ENCODE results near the gene TM4SF18.

DNA sequence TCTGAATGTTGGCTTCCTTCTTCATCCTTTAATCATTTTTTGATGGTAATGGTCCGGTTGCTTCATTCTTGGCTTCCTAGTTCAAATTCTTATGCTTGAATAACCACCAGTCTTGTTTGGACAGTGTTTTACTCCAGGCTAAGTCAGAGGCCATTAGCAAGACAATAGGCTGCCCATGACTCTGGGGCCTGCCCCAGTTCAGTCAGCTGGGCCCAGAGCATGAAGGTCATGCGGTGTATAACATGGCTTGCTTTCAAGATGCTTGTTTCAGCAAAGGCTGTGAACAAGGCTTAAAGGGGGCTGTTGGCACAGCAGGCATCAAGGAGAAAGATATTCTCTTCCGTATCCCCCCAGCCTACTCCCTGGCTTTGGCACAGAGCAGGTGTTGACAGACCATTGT lies 13.7 kb downstream of the TM4SF18 start:
- TF ChIP-seq, protein P1, sequence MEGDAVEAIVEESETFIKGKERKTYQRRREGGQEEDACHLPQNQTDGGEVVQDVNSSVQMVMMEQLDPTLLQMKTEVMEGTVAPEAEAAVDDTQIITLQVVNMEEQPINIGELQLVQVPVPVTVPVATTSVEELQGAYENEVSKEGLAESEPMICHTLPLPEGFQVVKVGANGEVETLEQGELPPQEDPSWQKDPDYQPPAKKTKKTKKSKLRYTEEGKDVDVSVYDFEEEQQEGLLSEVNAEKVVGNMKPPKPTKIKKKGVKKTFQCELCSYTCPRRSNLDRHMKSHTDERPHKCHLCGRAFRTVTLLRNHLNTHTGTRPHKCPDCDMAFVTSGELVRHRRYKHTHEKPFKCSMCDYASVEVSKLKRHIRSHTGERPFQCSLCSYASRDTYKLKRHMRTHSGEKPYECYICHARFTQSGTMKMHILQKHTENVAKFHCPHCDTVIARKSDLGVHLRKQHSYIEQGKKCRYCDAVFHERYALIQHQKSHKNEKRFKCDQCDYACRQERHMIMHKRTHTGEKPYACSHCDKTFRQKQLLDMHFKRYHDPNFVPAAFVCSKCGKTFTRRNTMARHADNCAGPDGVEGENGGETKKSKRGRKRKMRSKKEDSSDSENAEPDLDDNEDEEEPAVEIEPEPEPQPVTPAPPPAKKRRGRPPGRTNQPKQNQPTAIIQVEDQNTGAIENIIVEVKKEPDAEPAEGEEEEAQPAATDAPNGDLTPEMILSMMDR (IDR thresholded peaks at IDR 0.05): no peak
- TF ChIP-seq POLR2A (IDR thresholded peaks at IDR 0.05): no peak
